Epithelial cell of esophagus (primary cell): Measurements from ENCODE around the gene TCF7L2.

Experiments
- DNase-seq: peaks from one replicate; pipeline ENCODE4 v3.0.0; 2010; ENCODE audit warnings: low read depth
- H3K4me3 ChIP-seq: 2 replicates; pipeline ENCODE4 v1.5.1; 2011; ENCODE audit warnings: mild to moderate bottlenecking, low read length, control low read depth
- CTCF ChIP-seq: IDR thresholded peaks from 2 replicates; pipeline ENCODE4 v1.5.1; 2011; ENCODE audit warnings: low read depth, mild to moderate bottlenecking, low read length, control low read depth, inconsistent platforms; ENCODE audit not compliant: insufficient read depth; ENCODE audit errors: missing control alignments

TCF7L2 gene

GRCh38 chr10:113138937-113139585 lies 189.0 kb downstream of the TCF7L2 start:
- no peak overlapping the region for H3K4me3 ChIP-seq
- no peak for DNase-seq
- TF ChIP-seq CTCF: no peak

- peak; percentile 22 for TF ChIP-seq CTCF
- DNase-seq: no peak
- H3K4me3 ChIP-seq: no peak overlapping the region
Observed at GRCh38 chr10:113139699-113140098, 189.7 kb downstream of the TCF7L2 start.

- DNase-seq: no peak
- no peak overlapping the region for H3K4me3 ChIP-seq
- no peak for TF ChIP-seq CTCF
Observed at GRCh38 chr10:113140143-113141011, 190.3 kb downstream of the TCF7L2 start.

GRCh38 chr10:113142601-113143362 lies 192.7 kb downstream of the TCF7L2 start:
- no peak for TF ChIP-seq CTCF
- no peak for DNase-seq
- H3K4me3 ChIP-seq: no peak overlapping the region

- no peak for DNase-seq
- H3K4me3 ChIP-seq: no peak overlapping the region
- no peak for TF ChIP-seq CTCF
Observed at GRCh38 chr10:113144576-113144975, 194.5 kb downstream of the TCF7L2 start.

GRCh38 chr10:113148071-113148825 lies 198.2 kb downstream of the TCF7L2 start:
- no peak for TF ChIP-seq CTCF
- no peak for DNase-seq
- H3K4me3 ChIP-seq: no peak overlapping the region
